ENCODE data around the gene POLR3E. TPM values are rescaled to one million over a fixed set of nuclear protein-coding genes. Genes with fewer than 3 reads are reported as not detected.
"Not testable (repeated sequence)": the region's sequence is repeated elsewhere in the genome, so short reads cannot be mapped to it uniquely, and the experiment has no call there.

Gene POLR3E
- polyA plus RNA-seq, 1 donor from 2014 or later, result 10.7 TPM

- H3K4me1 Mint-ChIP-seq, result peaks cover 0 to 2% (median 0%) of the 10 kb centered on the region in 3 donors
Observed at GRCh38 chr16:22347100-22347820, 50.1 kb downstream of the POLR3E start.

GRCh38 chr16:22348291-22348690, 51.1 kb downstream of the POLR3E start:
- Mint-ChIP-seq H3K27ac (no peak overlapping the region), H3K27me3 (no peaks in the 10 kb centered on the region), H3K4me3 (no peak overlapping the region), H3K9me3 (no peaks in the 10 kb centered on the region), H3K36me3 (peaks cover 14% of the 10 kb centered on the region), H3K4me1 (peaks cover under 1 to 2% (median 2%) of the 10 kb centered on the region in 3 donors)

More at GRCh38 chr16:22347100-22347820, 50.1 kb downstream of the POLR3E start:
- Mint-ChIP-seq H3K4me3 (no peak overlapping the region), H3K27me3 (no peaks in the 10 kb centered on the region), H3K27ac (peak overlapping the region in 1 of 3 donors; percentile 40), H3K36me3 (peaks cover 14% of the 10 kb centered on the region), H3K9me3 (no peaks in the 10 kb centered on the region)

- H3K27me3 Mint-ChIP-seq, H3K27ac Mint-ChIP-seq, H3K9me3 Mint-ChIP-seq, H3K4me3 Mint-ChIP-seq: not testable (repeated sequence)
- Mint-ChIP-seq H3K36me3 (peaks cover 17% of the 10 kb centered on the region), H3K4me1 (peaks cover 8 to 19% (median 16%) of the 10 kb centered on the region in 3 donors)
Observed at GRCh38 chr16:22351017-22351416, 53.8 kb downstream of the POLR3E start.

GRCh38 chr16:22352140-22352539, 54.9 kb downstream of the POLR3E start:
- H3K36me3 Mint-ChIP-seq, result peaks cover 17% of the 10 kb centered on the region
- no peak overlapping the region for H3K27ac Mint-ChIP-seq
- no peak overlapping the region for H3K4me3 Mint-ChIP-seq

GRCh38 chr16:22352723-22353122, 55.5 kb downstream of the POLR3E start:
- Mint-ChIP-seq H3K36me3 (peaks cover 16% of the 10 kb centered on the region), H3K27ac (no peak overlapping the region), H3K4me3 (no peak overlapping the region), H3K9me3 (no peaks in the 10 kb centered on the region), H3K4me1 (peaks cover 16 to 24% (median 21%) of the 10 kb centered on the region in 3 donors), H3K27me3 (no peaks in the 10 kb centered on the region)

More at GRCh38 chr16:22352140-22352539, 54.9 kb downstream of the POLR3E start:
- Mint-ChIP-seq H3K4me1 (peaks cover 10 to 19% (median 17%) of the 10 kb centered on the region in 3 donors), H3K9me3 (no peaks in the 10 kb centered on the region), H3K27me3 (no peaks in the 10 kb centered on the region)

GRCh38 chr16:22353191-22353919, 56.1 kb downstream of the POLR3E start:
- peak overlapping the region in 1 of 4 donors; percentile 24 for H3K4me3 Mint-ChIP-seq

GRCh38 chr16:22353933-22354541, 56.8 kb downstream of the POLR3E start:
- Mint-ChIP-seq H3K9me3 (no peaks in the 10 kb centered on the region), H3K27me3 (no peaks in the 10 kb centered on the region), H3K4me1 (peaks cover 23 to 32% (median 27%) of the 10 kb centered on the region in 3 donors), H3K4me3 (no peak overlapping the region), H3K27ac (no peak overlapping the region), H3K36me3 (peaks cover 16% of the 10 kb centered on the region)

More at GRCh38 chr16:22353191-22353919, 56.1 kb downstream of the POLR3E start:
- H3K27ac Mint-ChIP-seq, result no peak overlapping the region
- H3K36me3 Mint-ChIP-seq, result peaks cover 16% of the 10 kb centered on the region
- no peaks in the 10 kb centered on the region for H3K27me3 Mint-ChIP-seq
- no peaks in the 10 kb centered on the region for H3K9me3 Mint-ChIP-seq
- H3K4me1 Mint-ChIP-seq, result peaks cover 22 to 30% (median 27%) of the 10 kb centered on the region in 3 donors

GRCh38 chr16:22355487-22355908, 58.3 kb downstream of the POLR3E start:
- peak overlapping the region in 1 of 3 donors; percentile 48 for H3K27ac Mint-ChIP-seq
- no peaks in the 10 kb centered on the region for H3K27me3 Mint-ChIP-seq
- peaks cover 24 to 39% (median 29%) of the 10 kb centered on the region in 3 donors for H3K4me1 Mint-ChIP-seq

GRCh38 chr16:22356930-22357634, 59.9 kb downstream of the POLR3E start:
- Mint-ChIP-seq H3K36me3 (peaks cover 7% of the 10 kb centered on the region), H3K27me3 (no peaks in the 10 kb centered on the region), H3K4me1 (peaks cover 26 to 39% (median 29%) of the 10 kb centered on the region in 3 donors), H3K27ac (peak overlapping the region; percentile 51 to 94 (median 76)), H3K4me3 (peak overlapping the region in 3 of 4 donors; percentile 47 to 86 (median 71)), H3K9me3 (no peaks in the 10 kb centered on the region)

More at GRCh38 chr16:22355487-22355908, 58.3 kb downstream of the POLR3E start:
- Mint-ChIP-seq H3K4me3 (peak overlapping the region in 1 of 4 donors; percentile 49), H3K36me3 (peaks cover 13% of the 10 kb centered on the region), H3K9me3 (no peaks in the 10 kb centered on the region)

GRCh38 chr16:22357635-22357971, 60.4 kb downstream of the POLR3E start:
- Mint-ChIP-seq H3K4me3 (peak overlapping the region in 3 of 4 donors; percentile 47 to 86 (median 71)), H3K36me3 (peaks cover 6% of the 10 kb centered on the region), H3K9me3 (no peaks in the 10 kb centered on the region), H3K27ac (peak overlapping the region; percentile 51 to 94 (median 76)), H3K27me3 (no peaks in the 10 kb centered on the region), H3K4me1 (peaks cover 26 to 39% (median 29%) of the 10 kb centered on the region in 3 donors)

- peak overlapping the region in 2 of 4 donors; percentile 19 to 71 for H3K4me3 Mint-ChIP-seq
- H3K4me1 Mint-ChIP-seq, result peaks cover 26 to 39% (median 29%) of the 10 kb centered on the region in 3 donors
- peaks cover 6% of the 10 kb centered on the region for H3K36me3 Mint-ChIP-seq
- no peaks in the 10 kb centered on the region for H3K9me3 Mint-ChIP-seq
- peak overlapping the region; percentile 51 to 94 (median 76) for H3K27ac Mint-ChIP-seq
- H3K27me3 Mint-ChIP-seq, result no peaks in the 10 kb centered on the region
Observed at GRCh38 chr16:22358000-22358399, 60.8 kb downstream of the POLR3E start.

- Mint-ChIP-seq H3K27ac (no peak overlapping the region), H3K4me3 (peak overlapping the region in 1 of 4 donors; percentile 52), H3K9me3 (no peaks in the 10 kb centered on the region), H3K36me3 (peaks cover 6% of the 10 kb centered on the region), H3K4me1 (peaks cover 22 to 27% (median 26%) of the 10 kb centered on the region in 3 donors), H3K27me3 (no peaks in the 10 kb centered on the region)
Observed at GRCh38 chr16:22359679-22360078, 62.5 kb downstream of the POLR3E start.

GRCh38 chr16:22360963-22361659, 63.9 kb downstream of the POLR3E start:
- Mint-ChIP-seq H3K4me1 (peaks cover 12 to 20% (median 20%) of the 10 kb centered on the region in 3 donors), H3K4me3 (no peak overlapping the region)

GRCh38 chr16:22364241-22364640, 67.0 kb downstream of the POLR3E start:
- H3K36me3 Mint-ChIP-seq, result peaks cover 2% of the 10 kb centered on the region
- no peak overlapping the region for H3K27ac Mint-ChIP-seq
- no peak overlapping the region for H3K4me3 Mint-ChIP-seq
- H3K9me3 Mint-ChIP-seq, result no peaks in the 10 kb centered on the region
- H3K27me3 Mint-ChIP-seq, result no peaks in the 10 kb centered on the region
- H3K4me1 Mint-ChIP-seq, result peaks cover 4 to 12% (median 7%) of the 10 kb centered on the region in 3 donors

More at GRCh38 chr16:22360963-22361659, 63.9 kb downstream of the POLR3E start:
- H3K36me3 Mint-ChIP-seq, result peaks cover 3% of the 10 kb centered on the region
- H3K27ac Mint-ChIP-seq, result no peak overlapping the region
- no peaks in the 10 kb centered on the region for H3K9me3 Mint-ChIP-seq
- H3K27me3 Mint-ChIP-seq, result no peaks in the 10 kb centered on the region
